ENCODE results near the gene TYK2. TPM values are rescaled to one million over a fixed set of nuclear protein-coding genes. Genes with fewer than 3 reads are reported as not detected.

TYK2 gene
- 26.5 and 31.6 TPM in 2 replicates for total RNA-seq (2014; rRNA removed; shearing (Covaris generic))
- polyA plus RNA-seq (2015; cell fraction: cytosol; rRNA removed), result 34.1 and 41.1 TPM in 2 replicates
- 436 and 495 TPM in 2 replicates for polyA plus RNA-seq (2015; cell fraction: nucleus; rRNA removed)

DNA sequence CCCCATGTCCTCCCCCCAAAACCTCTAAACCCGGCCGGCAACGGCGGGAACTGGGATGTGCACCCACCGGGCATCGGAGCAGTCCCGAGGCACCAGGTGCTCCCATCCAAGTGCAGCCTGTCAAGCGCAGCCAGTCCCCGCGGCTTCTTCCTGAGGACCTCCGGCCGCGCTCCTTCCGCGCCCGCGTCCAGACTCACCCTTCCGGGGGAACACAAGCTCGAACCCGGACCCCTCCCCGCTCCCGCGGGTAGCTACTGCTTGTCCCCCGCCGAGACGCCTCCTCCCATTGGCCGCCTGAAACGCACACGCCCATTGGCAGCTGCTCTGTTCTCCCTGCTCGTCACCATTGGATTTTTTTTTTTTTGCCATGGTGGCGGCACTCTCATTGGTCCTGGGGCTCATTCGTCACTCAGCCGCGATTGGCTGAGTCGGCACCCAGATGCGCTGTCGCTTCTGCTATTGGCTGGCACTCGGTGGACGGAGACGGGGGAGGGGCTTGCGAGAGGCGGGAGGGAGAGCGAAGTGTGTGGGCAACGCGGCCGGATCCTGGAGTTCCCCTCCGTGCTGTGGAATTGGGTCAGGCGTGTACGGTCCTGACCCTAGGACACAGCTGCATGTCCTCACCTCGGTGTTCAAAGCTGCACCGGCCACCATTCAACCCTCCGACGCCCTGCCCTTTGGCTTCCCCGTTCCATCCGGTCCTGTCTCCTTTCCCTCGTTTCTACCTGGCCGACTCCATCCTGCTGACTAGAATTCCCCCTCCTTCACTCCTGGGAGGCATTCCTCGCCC lies at the start of gene TYK2:
Gene TYK2 (minus strand): TSS at position 260 of the 790 bp plus-strand sequence. CDS start 2,166 bp downstream, outside the sequence.
- DNase-seq (ENCODE audit: low read depth, low spot score), result peak; percentile 98
- in situ Hi-C loops (cut with HindIII; ENCODE audit: low pct_unique_long_range_greater_than_20kb, low sequenced_read_pairs), result no loop called here

GRCh38 chr19:10428996-10429381 lies 48.6 kb upstream of the TYK2 start:
- no peak for DNase-seq (ENCODE audit: low read depth, low spot score)
- in situ Hi-C loops (cut with HindIII; ENCODE audit: low pct_unique_long_range_greater_than_20kb, low sequenced_read_pairs), result no loop called here

- in situ Hi-C loops (cut with HindIII; ENCODE audit: low pct_unique_long_range_greater_than_20kb, low sequenced_read_pairs), result no loop called here
- DNase-seq (ENCODE audit: low read depth, low spot score), result no peak
Measured at GRCh38 chr19:10427169-10427568, 46.8 kb upstream of the TYK2 start.

DNA sequence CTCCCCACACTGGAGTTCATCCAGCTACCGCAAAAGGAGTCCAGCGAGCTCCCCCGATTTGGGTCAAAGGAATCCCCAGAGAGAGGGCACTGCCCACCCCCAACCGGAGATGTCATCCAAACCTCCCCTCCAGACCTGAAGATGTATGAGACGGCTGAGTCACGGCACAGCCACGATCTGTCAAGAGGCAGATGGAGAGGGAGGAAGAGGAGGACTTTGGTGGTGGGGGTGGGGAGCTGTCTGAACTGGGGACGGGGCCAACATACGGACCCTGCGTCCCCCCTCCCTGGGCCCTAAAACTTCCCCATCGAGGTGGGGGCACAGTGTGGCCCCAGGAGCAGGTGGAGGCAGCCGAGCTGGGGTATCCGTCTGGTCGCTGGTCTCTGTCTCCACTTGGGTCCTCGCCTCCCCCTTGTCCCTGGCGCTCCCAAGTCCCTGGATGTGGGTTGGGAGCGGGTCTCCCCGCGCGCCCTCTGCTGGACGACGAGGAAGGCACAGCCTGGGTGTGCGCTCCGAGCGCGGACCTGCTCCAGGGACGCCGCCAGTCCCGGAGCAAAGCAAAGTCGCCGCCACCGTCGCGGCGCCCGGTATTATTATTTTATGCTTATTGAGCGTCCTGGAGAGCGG lies 43.8 kb upstream of the TYK2 start:
- peak; percentile 68 for DNase-seq (ENCODE audit: low read depth, low spot score)
- in situ Hi-C loops (cut with HindIII; ENCODE audit: low pct_unique_long_range_greater_than_20kb, low sequenced_read_pairs), result no loop called here

- no peak for DNase-seq (ENCODE audit: low read depth, low spot score)
- in situ Hi-C loops (cut with HindIII; ENCODE audit: low pct_unique_long_range_greater_than_20kb, low sequenced_read_pairs), result no loop called here
Measured at GRCh38 chr19:10422846-10423245, 42.5 kb upstream of the TYK2 start.

DNA sequence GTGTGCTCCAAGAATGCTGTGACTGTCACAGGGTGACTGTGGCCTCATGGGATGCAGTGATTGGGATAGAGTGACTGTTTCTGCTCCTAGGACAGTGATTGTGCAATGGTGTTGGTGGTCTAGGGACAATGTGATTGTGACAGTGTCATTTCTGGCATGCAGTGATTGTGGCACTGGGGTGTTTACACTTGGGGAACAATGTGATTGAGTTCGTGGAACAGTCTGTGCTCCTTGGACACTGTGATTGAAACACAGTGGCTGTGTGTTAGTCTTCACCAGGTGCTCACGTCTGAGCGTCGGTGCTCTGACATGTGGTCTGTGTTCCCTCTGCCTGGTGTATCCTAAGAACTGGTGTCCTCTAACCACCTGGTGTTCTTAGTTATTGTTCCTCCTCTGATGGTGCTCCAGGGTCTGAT lies 41.7 kb upstream of the TYK2 start:
- in situ Hi-C loops (cut with HindIII; ENCODE audit: low pct_unique_long_range_greater_than_20kb, low sequenced_read_pairs), result no loop called here
- no peak for DNase-seq (ENCODE audit: low read depth, low spot score)

GRCh38 chr19:10421240-10422045 lies 41.1 kb upstream of the TYK2 start:
- in situ Hi-C loops (cut with HindIII; ENCODE audit: low pct_unique_long_range_greater_than_20kb, low sequenced_read_pairs), result no loop called here
- DNase-seq (ENCODE audit: low read depth, low spot score), result no peak

- in situ Hi-C loops (cut with HindIII; ENCODE audit: low pct_unique_long_range_greater_than_20kb, low sequenced_read_pairs), result no loop called here
- DNase-seq (ENCODE audit: low read depth, low spot score), result peak; percentile 39
Measured at GRCh38 chr19:10420444-10421239, 40.3 kb upstream of the TYK2 start, which contains the start of gene PDE4A. Gene PDE4A (plus strand): TSS chr19:10420538. CDS start chr19:10420765, 227 bp downstream.

- in situ Hi-C loops (cut with HindIII; ENCODE audit: low pct_unique_long_range_greater_than_20kb, low sequenced_read_pairs), result no loop called here
- peak; percentile 55 for DNase-seq (ENCODE audit: low read depth, low spot score)
Measured at GRCh38 chr19:10419646-10420443, 39.5 kb upstream of the TYK2 start.

DNA sequence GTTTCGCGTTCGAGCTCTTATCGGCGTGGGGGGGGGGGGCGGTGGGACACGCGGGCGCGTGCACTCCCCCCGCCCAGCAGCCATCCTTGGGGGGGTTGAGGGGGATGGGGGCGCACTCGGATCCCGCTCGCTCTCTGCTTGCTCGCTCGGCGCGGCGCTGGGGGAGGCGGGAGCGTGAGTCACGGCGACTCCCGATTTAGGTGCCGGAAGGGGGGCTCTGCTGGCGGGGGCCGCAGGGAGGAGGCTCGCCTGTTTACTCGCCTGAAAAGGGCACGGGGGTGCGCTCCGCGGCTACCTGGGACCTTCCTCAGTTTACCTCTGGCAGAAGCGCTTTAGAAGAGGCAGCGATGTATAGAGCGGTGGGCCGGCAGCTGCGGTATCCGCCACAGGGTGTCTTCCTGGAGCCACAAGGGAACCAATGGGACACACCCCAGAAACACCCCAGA lies 38.9 kb upstream of the TYK2 start:
- in situ Hi-C loops (cut with HindIII; ENCODE audit: low pct_unique_long_range_greater_than_20kb, low sequenced_read_pairs), result no loop called here
- no peak for DNase-seq (ENCODE audit: low read depth, low spot score)

DNA sequence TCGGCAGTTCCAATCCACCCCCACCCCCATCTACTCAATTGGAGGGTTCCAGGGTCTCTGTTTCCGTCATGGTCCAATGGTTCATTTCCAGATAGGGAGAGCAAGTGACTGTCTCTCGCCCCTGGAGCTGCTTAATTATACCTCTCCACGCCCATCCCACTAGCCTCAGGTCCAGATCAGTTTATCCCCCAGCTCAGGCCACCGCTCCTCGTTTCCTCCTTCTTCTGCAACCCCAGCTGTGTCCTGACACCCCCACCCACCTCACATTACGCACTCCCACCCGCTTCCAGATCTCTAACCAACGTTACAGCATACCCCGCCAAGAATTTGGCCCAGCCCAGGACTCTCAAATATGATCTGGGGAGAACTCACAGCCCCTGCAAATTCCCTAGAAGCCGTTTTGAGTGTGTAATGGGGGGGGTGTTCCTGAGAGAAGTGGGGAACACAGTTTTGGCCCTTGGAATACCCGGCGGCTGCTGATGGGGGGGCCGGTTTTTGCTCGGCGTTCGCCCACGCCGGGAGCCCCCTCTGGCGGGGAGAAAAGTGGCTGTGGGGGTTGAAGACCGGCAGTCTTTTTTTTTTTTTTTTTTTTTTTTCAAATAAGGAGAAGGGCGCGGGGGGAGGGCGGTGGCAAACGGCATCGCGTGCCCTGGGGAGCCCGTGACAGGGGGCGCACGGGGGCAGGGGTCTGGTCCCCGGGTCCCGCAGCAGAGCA lies 38.3 kb upstream of the TYK2 start:
- in situ Hi-C loops (cut with HindIII; ENCODE audit: low pct_unique_long_range_greater_than_20kb, low sequenced_read_pairs), result no loop called here
- DNase-seq (ENCODE audit: low read depth, low spot score), result no peak

GRCh38 chr19:10418235-10418484 lies 37.8 kb upstream of the TYK2 start:
- in situ Hi-C loops (cut with HindIII; ENCODE audit: low pct_unique_long_range_greater_than_20kb, low sequenced_read_pairs), result no loop called here
- DNase-seq (ENCODE audit: low read depth, low spot score), result no peak

- DNase-seq (ENCODE audit: low read depth, low spot score), result no peak
- in situ Hi-C loops (cut with HindIII; ENCODE audit: low pct_unique_long_range_greater_than_20kb, low sequenced_read_pairs), result no loop called here
Measured at GRCh38 chr19:10417541-10418234, 37.3 kb upstream of the TYK2 start.

DNA sequence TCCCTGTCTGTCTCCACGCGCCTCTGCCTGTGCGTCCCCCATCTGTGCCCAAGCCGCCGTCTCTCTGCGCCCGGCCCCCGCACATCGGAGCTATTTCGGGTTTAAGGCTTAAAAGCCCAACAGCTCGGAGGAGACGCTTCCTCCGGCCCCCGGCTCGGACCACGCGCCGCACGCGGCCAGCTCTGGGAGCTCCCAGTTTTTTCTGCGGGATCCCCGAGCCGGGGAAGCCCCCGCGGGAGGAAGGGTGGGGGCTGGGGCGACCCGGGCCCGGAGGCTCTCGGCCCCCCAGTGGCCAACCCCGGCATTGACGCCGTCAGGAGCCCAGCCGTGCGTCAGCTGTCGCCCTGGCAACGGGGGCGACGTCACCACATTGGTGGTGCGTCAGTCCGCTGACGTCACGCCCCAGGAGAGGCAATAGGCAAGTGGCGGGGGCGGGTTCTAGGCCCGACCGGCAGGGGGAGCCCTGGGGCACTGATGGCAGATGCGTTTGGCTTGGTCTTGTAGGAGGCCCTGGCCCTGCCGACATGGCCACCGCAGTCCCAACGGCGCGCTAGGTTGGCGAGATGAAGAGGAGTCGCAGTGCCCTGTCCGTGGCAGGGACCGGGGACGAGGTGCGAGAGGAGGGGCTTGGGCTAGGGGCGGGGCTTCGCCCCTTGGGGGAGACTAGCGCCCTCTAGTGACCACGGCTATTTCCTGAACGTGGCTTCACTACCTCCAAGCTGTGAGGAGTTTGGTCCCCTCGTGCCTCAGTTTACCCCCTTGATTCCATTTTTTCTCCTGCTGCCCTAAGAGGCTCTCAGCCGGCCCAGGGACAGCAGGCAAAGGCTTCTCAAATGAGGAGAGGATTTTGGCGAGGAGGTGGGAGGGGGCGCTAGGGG lies 36.2 kb upstream of the TYK2 start:
- in situ Hi-C loops (cut with HindIII; ENCODE audit: low pct_unique_long_range_greater_than_20kb, low sequenced_read_pairs), result no loop called here
- DNase-seq (ENCODE audit: low read depth, low spot score), result peak; percentile 90

DNA sequence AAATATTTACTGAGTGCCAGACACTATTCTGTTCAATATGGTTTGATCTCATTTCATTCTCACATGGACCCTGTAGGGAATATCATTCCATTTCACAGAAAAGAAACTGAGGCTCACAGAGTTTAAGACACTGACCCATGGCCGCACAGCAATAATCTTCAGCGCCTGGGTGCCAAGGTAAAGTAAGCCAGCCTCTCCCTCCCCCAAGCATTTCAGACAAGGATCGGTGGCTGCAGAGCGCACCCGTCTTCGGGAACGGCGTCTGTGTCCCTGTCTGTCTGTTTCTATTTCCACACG lies 35.7 kb upstream of the TYK2 start:
- in situ Hi-C loops (cut with HindIII; ENCODE audit: low pct_unique_long_range_greater_than_20kb, low sequenced_read_pairs), result no loop called here
- no peak for DNase-seq (ENCODE audit: low read depth, low spot score)
